HG03565 (cell line): ENCODE measurements around the gene HMGXB3.
"Not testable (repeated sequence)": the region's sequence is repeated elsewhere in the genome, so short reads cannot be mapped to it uniquely, and the experiment has no call there.

Experiments
- ATAC-seq: cut with Tn5 transposase; IDR thresholded peaks from one replicate; pipeline ENCODE4 v1.9.1; 2021; ENCODE audit warnings: mild to moderate bottlenecking, moderate library complexity; ENCODE audit not compliant: unreplicated experiment

HMGXB3 gene

GRCh38 chr5:150017226-150018005 is 16.9 kb downstream of the HMGXB3 start:
- ATAC-seq = no peak

- ATAC-seq = no peak
Observed at GRCh38 chr5:150020249-150020648, 19.7 kb downstream of the HMGXB3 start.

DNA sequence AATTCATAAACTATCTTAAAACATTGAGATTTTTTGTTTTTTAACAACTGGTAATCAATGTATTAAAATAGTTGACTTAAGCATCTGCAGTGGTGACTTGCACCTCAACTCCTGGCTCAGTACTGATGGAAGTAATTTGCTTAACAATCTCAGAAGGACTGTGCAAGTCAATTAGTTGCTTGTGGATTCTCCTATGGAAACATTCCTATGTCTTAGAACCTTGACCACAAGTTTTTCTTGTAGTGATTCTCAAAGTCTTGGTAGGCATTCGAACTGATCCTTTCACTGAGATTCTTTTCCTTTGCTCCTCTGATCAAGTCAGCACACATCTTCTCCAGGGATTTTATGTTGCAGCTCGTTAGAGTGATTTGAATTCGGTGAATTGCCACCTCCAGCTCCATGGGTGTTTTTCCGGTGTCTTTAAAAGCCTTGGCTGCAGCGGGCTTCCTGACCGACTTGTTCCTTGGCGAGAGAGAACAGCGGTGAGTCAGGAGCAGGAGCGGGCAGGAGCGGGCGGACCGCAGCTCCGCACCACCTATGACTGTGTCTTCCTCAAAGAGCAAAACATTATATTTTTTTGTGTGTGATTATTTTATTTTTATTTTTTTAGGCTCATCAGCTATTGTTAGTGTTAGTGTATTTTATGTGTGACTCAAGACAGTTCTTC is 21.1 kb downstream of the HMGXB3 start:
- ATAC-seq = no peak

DNA sequence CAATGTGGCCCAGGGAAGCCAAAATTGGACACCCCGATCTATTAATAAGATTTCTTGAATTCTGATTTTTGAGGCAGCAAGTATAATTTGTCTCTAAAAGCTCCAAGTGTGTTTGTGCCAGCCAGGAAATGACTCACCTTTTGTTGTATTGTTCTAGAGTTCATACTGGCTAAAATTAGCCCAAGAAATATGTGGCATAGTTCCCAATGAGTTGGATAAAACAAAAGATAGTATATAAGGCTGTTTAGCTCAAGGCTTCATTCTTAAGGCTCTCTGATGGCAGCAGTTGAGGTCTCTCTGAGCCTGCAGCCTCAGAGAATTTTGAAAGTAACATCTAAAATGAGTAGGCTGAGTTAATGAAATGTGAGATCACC is 21.6 kb downstream of the HMGXB3 start:
- no peak for ATAC-seq

- no peak for ATAC-seq
Observed at GRCh38 chr5:150022681-150023080, 22.1 kb downstream of the HMGXB3 start.

DNA sequence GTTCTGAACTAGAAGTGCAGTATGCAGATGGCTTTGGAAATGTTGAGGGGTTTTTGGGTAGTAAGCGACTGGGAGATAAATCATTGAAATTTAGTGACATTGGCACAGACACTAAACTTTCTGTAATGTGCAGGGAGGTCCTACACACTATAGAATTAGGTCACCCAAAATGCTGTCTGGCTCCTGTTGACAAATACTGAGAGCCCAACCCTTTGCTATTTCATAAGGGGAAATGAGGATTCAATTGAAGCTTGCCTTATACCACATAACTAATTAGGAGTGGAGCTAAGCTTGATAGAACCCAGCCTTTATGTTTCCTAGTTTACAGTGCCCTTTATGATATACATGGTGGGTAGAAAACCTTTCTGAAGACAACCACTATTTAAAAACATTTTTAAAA is 22.6 kb downstream of the HMGXB3 start:
- ATAC-seq = no peak

- no peak for ATAC-seq
Observed at GRCh38 chr5:150024346-150024984, 23.9 kb downstream of the HMGXB3 start.

- no peak for ATAC-seq
Observed at GRCh38 chr5:150026682-150027172, 26.2 kb downstream of the HMGXB3 start.

DNA sequence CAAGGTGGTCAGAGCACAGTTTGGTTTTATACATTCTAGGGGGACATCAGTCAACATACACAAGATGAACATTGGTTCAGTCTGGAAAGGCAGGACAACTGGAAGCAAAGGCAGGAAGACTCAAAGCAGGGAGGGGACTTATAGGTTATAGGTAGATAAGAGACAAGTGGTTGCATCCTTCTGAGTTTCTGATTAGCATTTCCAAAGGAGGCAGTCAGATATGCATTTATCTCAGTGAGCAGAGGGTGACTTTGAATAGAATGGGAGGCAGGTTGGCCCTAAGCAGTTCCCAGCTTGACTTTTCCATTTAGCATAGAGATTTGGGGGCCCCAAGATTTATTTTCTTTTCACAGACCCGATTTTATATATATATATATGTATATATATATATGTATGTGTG is 27.5 kb downstream of the HMGXB3 start:
- not testable (repeated sequence) for ATAC-seq

GRCh38 chr5:150033334-150033733 is 32.8 kb downstream of the HMGXB3 start:
- no peak for ATAC-seq

- ATAC-seq = no peak
Observed at GRCh38 chr5:150034662-150035061, 34.1 kb downstream of the HMGXB3 start.

- ATAC-seq = peak; percentile 75
Observed at GRCh38 chr5:150035139-150035895, 34.8 kb downstream of the HMGXB3 start.

GRCh38 chr5:150036513-150036912 is 36.0 kb downstream of the HMGXB3 start:
- ATAC-seq = no peak

DNA sequence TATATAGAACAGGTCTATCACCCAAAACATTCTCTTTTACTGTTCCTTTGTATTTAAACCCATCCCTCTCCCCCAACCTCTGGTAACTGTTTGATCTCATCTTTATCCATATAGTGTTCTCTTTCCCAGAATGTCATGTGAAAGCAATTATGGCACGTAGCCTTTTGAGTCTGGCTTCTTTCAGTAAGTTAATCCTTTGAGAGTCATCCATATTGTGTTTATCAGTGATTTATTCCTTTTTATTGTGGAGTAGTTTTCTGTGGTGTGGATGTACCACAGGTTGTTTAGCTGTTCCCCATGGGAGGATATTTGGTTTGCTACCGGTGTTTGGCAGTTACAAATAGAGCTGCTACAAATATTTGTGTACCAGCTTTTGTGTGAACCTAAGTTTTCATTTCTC is 38.0 kb downstream of the HMGXB3 start:
- no peak for ATAC-seq

GRCh38 chr5:150042459-150042858 is 41.9 kb downstream of the HMGXB3 start:
- ATAC-seq = no peak

- no peak for ATAC-seq
Observed at GRCh38 chr5:150043657-150044328, 43.3 kb downstream of the HMGXB3 start.

- no peak for ATAC-seq
Observed at GRCh38 chr5:150044329-150044681, 43.8 kb downstream of the HMGXB3 start.

DNA sequence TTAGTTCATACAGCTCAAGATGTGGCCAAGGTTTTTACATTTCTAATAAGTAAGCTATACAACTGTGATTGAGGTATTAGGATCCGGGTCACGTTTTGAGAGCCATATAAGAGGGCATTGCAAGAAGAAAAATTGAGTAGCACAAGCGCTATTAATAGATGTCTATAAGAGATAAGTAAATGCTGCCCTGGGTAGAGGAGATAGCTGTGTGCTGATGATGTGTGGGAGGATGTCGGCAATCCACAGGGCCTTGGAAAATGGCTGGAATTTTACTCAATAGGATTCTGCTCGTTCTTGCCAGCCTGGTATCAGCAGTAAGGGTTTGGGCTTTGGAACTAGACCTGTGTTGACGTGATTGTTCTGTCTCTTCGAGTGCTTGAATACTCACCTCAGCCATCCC is 44.2 kb downstream of the HMGXB3 start:
- no peak for ATAC-seq

GRCh38 chr5:150045549-150045948 is 45.0 kb downstream of the HMGXB3 start:
- ATAC-seq = no peak

DNA sequence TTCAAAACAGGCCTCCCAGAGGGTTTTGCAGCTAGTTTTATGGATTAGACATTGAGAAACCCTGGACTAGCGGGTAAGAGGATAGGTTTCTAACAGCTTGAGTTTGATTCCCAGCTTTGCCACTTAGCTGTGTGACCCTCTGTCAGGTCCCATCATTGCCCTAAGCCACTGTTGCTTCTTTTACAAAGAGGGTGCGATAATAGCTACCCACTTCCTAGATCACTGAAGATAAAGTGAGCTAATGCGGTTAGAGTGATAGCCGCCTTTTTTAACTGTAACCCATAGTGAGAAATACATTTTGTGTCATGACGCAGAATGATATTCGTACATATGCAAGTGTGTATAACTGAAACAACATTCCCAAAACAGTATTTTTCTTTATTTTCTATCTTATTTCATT is 45.5 kb downstream of the HMGXB3 start:
- ATAC-seq = no peak
